ENCODE measurements around the gene TARDBP.
"Not testable (repeated sequence)": the region's sequence is repeated elsewhere in the genome, so short reads cannot be mapped to it uniquely, and the experiment has no call there.

The TARDBP gene

GRCh38 chr1:11057477-11057876 is 45.0 kb downstream of the TARDBP start:
- DNase-seq (ENCODE audit: insufficient read length, low spot score) (no peak), FAIRE-seq (no peak)
- TF ChIP-seq TAF1 (IDR thresholded peaks at IDR 0.05; ENCODE audit: low read depth, low read length) = no peak
- TF ChIP-seq PAX5 (IDR thresholded peaks at IDR 0.05; ENCODE audit: insufficient read depth, low read length, severe bottlenecking) = no peak
- no peak for TF ChIP-seq POLR2A (IDR thresholded peaks at IDR 0.05; ENCODE audit: low read depth, low read length)
- no peak for TF ChIP-seq POLR2AphosphoS5 (IDR thresholded peaks at IDR 0.05; ENCODE audit: low read depth, low read length)
- TF ChIP-seq POU2F2 (IDR thresholded peaks at IDR 0.05; ENCODE audit: low read depth, low read length) = no peak
- no peak for TF ChIP-seq SPI1 (IDR thresholded peaks at IDR 0.05; ENCODE audit: low read depth, low read length)

GRCh38 chr1:11058026-11058425 is 45.6 kb downstream of the TARDBP start:
- no peak for TF ChIP-seq SPI1 (IDR thresholded peaks at IDR 0.05; ENCODE audit: low read depth, low read length)
- no peak for TF ChIP-seq PAX5 (IDR thresholded peaks at IDR 0.05; ENCODE audit: insufficient read depth, low read length, severe bottlenecking)
- no peak for TF ChIP-seq POLR2A (IDR thresholded peaks at IDR 0.05; ENCODE audit: low read depth, low read length)
- TF ChIP-seq TAF1 (IDR thresholded peaks at IDR 0.05; ENCODE audit: low read depth, low read length) = no peak
- no peak for TF ChIP-seq POLR2AphosphoS5 (IDR thresholded peaks at IDR 0.05; ENCODE audit: low read depth, low read length)
- no peak for TF ChIP-seq POU2F2 (IDR thresholded peaks at IDR 0.05; ENCODE audit: low read depth, low read length)
- DNase-seq (ENCODE audit: insufficient read length, low spot score) (no peak), FAIRE-seq (no peak)

GRCh38 chr1:11058595-11059154 is 46.2 kb downstream of the TARDBP start:
- DNase-seq (ENCODE audit: insufficient read length, low spot score) = no peak
- no peak for FAIRE-seq
- no peak for TF ChIP-seq POLR2AphosphoS5 (IDR thresholded peaks at IDR 0.05; ENCODE audit: low read depth, low read length)
- TF ChIP-seq POU2F2 (IDR thresholded peaks at IDR 0.05; ENCODE audit: low read depth, low read length) = no peak
- no peak for TF ChIP-seq POLR2A (IDR thresholded peaks at IDR 0.05; ENCODE audit: low read depth, low read length)

GRCh38 chr1:11059155-11059967 is 46.9 kb downstream of the TARDBP start:
- TF ChIP-seq POLR2A (IDR thresholded peaks at IDR 0.05; ENCODE audit: low read depth, low read length) = no peak
- TF ChIP-seq PAX5 (IDR thresholded peaks at IDR 0.05; ENCODE audit: insufficient read depth, low read length, severe bottlenecking) = no peak
- TF ChIP-seq POLR2AphosphoS5 (IDR thresholded peaks at IDR 0.05; ENCODE audit: low read depth, low read length) = no peak
- no peak for TF ChIP-seq TAF1 (IDR thresholded peaks at IDR 0.05; ENCODE audit: low read depth, low read length)
- TF ChIP-seq POU2F2 (IDR thresholded peaks at IDR 0.05; ENCODE audit: low read depth, low read length) = no peak
- TF ChIP-seq SPI1 (IDR thresholded peaks at IDR 0.05; ENCODE audit: low read depth, low read length) = no peak
- DNase-seq (ENCODE audit: insufficient read length, low spot score) (peak; percentile 65), FAIRE-seq (peak; percentile 56)

GRCh38 chr1:11059968-11060830 is 47.7 kb downstream of the TARDBP start, which contains the start of gene SRM:
Gene SRM, minus strand, starts transcription at chr1:11060018. Its CDS starts 75 bp downstream, at chr1:11059943.
- DNase-seq (ENCODE audit: insufficient read length, low spot score) (peak; percentile 98), FAIRE-seq (peak; percentile 98)
- peak; percentile 58; the same call in 1 of the 2 replicates for TF ChIP-seq POU2F2 (IDR thresholded peaks at IDR 0.05; ENCODE audit: low read depth, low read length)
- peak; percentile 82 for TF ChIP-seq POLR2A (IDR thresholded peaks at IDR 0.05; ENCODE audit: low read depth, low read length)
- no peak for TF ChIP-seq PAX5 (IDR thresholded peaks at IDR 0.05; ENCODE audit: insufficient read depth, low read length, severe bottlenecking)
- peak; percentile 54; the same call in 1 of the 2 replicates for TF ChIP-seq TAF1 (IDR thresholded peaks at IDR 0.05; ENCODE audit: low read depth, low read length)
- TF ChIP-seq POLR2AphosphoS5 (IDR thresholded peaks at IDR 0.05; ENCODE audit: low read depth, low read length) = peak; percentile 2; the same call in 1 of the 2 replicates
- no peak for TF ChIP-seq SPI1 (IDR thresholded peaks at IDR 0.05; ENCODE audit: low read depth, low read length)

- no peak for TF ChIP-seq PAX5 (IDR thresholded peaks at IDR 0.05; ENCODE audit: insufficient read depth, low read length, severe bottlenecking)
- no peak for TF ChIP-seq TAF1 (IDR thresholded peaks at IDR 0.05; ENCODE audit: low read depth, low read length)
- no peak for TF ChIP-seq POLR2A (IDR thresholded peaks at IDR 0.05; ENCODE audit: low read depth, low read length)
- TF ChIP-seq SPI1 (IDR thresholded peaks at IDR 0.05; ENCODE audit: low read depth, low read length) = no peak
- no peak for TF ChIP-seq POU2F2 (IDR thresholded peaks at IDR 0.05; ENCODE audit: low read depth, low read length)
- no peak for TF ChIP-seq POLR2AphosphoS5 (IDR thresholded peaks at IDR 0.05; ENCODE audit: low read depth, low read length)
- DNase-seq (ENCODE audit: insufficient read length, low spot score) (no peak), FAIRE-seq (peak; percentile 78)
Observed at GRCh38 chr1:11061652-11062365, 49.4 kb downstream of the TARDBP start.

GRCh38 chr1:11062965-11063401 is 50.5 kb downstream of the TARDBP start:
- FAIRE-seq (peak; percentile 94), DNase-seq (ENCODE audit: insufficient read length, low spot score) (no peak)
- TF ChIP-seq POLR2AphosphoS5 (IDR thresholded peaks at IDR 0.05; ENCODE audit: low read depth, low read length) (no peak), TAF1 (IDR thresholded peaks at IDR 0.05; ENCODE audit: low read depth, low read length) (no peak), PAX5 (IDR thresholded peaks at IDR 0.05; ENCODE audit: insufficient read depth, low read length, severe bottlenecking) (peak; percentile 2)

- not testable (repeated sequence) for DNase-seq (ENCODE audit: insufficient read length, low spot score); FAIRE-seq
Observed at GRCh38 chr1:11063937-11064537, 51.6 kb downstream of the TARDBP start.
